HUES6 (cell line): Measurements from ENCODE around the gene TRPM3.

ENCODE experiments used
- H3K27ac ChIP-seq: 2 replicates; pipeline ENCODE4 v1.7.0; 2013; ENCODE audit warnings: low read depth, mild to moderate bottlenecking, low read length, inconsistent platforms
- H3K27me3 ChIP-seq: 2 replicates; pipeline ENCODE4 v1.6.1; 2013; ENCODE audit warnings: low read length; ENCODE audit not compliant: control insufficient read depth, insufficient read depth
- H3K36me3 ChIP-seq: 2 replicates; pipeline ENCODE4 v1.6.1; 2013; ENCODE audit warnings: low read length; ENCODE audit not compliant: control insufficient read depth, insufficient read depth
- H3K4me1 ChIP-seq: 2 replicates; pipeline ENCODE4 v1.6.1; 2013; ENCODE audit warnings: low read length; ENCODE audit not compliant: control insufficient read depth, insufficient read depth
- H3K4me3 ChIP-seq: 2 replicates; pipeline ENCODE4 v1.5.1; 2013; ENCODE audit warnings: low read depth, low read length
- H3K9ac ChIP-seq: one replicate; pipeline ENCODE4 v1.6.1; 2013; ENCODE audit warnings: mild to moderate bottlenecking, low read length
- H3K9me3 ChIP-seq: 2 replicates; pipeline ENCODE4 v1.6.1; 2013; ENCODE audit warnings: low read depth, low read length; ENCODE audit not compliant: control insufficient read depth, insufficient read depth

TRPM3 gene

GRCh38 chr9:70529833-70530232, 591.6 kb downstream of the TRPM3 start:
- Histone ChIP-seq H3K27me3 (no peaks in the 10 kb centered on the region), H3K9ac (no peak overlapping the region), H3K4me1 (peaks cover 13% of the 10 kb centered on the region; the same call in 1 of the 2 replicates), H3K9me3 (peaks cover 4% of the 10 kb centered on the region; the same call in 1 of the 2 replicates), H3K27ac (no peak overlapping the region), H3K4me3 (no peak overlapping the region), H3K36me3 (no peaks in the 10 kb centered on the region)

- H3K27ac ChIP-seq = no peak overlapping the region
- no peak overlapping the region for H3K9ac ChIP-seq
- no peaks in the 10 kb centered on the region for H3K27me3 ChIP-seq
- peaks cover 13% of the 10 kb centered on the region; the same call in 1 of the 2 replicates for H3K4me1 ChIP-seq
- no peak overlapping the region for H3K4me3 ChIP-seq
- no peaks in the 10 kb centered on the region for H3K36me3 ChIP-seq
- H3K9me3 ChIP-seq = peaks cover 5% of the 10 kb centered on the region; the same call in 1 of the 2 replicates
Observed at GRCh38 chr9:70529377-70529776, 592.0 kb downstream of the TRPM3 start.

GRCh38 chr9:70526902-70527301, 594.5 kb downstream of the TRPM3 start:
- Histone ChIP-seq H3K9me3 (peaks cover 5% of the 10 kb centered on the region; the same call in 1 of the 2 replicates), H3K36me3 (no peaks in the 10 kb centered on the region), H3K27me3 (no peaks in the 10 kb centered on the region), H3K4me3 (no peak overlapping the region), H3K9ac (no peak overlapping the region), H3K4me1 (no peaks in the 10 kb centered on the region), H3K27ac (no peak overlapping the region)

GRCh38 chr9:70525519-70525918, 595.9 kb downstream of the TRPM3 start:
- Histone ChIP-seq H3K4me3 (no peak overlapping the region), H3K36me3 (no peaks in the 10 kb centered on the region)

GRCh38 chr9:70519912-70520724, 601.3 kb downstream of the TRPM3 start:
- Histone ChIP-seq H3K4me1 (no peaks in the 10 kb centered on the region), H3K27ac (no peak overlapping the region), H3K36me3 (no peaks in the 10 kb centered on the region), H3K9me3 (peaks cover 4% of the 10 kb centered on the region; the same call in 1 of the 2 replicates), H3K4me3 (no peak overlapping the region), H3K27me3 (no peaks in the 10 kb centered on the region), H3K9ac (no peak overlapping the region)

More at GRCh38 chr9:70525519-70525918, 595.9 kb downstream of the TRPM3 start:
- peaks cover 5% of the 10 kb centered on the region; the same call in 1 of the 2 replicates for H3K9me3 ChIP-seq
- H3K4me1 ChIP-seq = no peaks in the 10 kb centered on the region
- H3K27ac ChIP-seq = no peak overlapping the region
- no peaks in the 10 kb centered on the region for H3K27me3 ChIP-seq
- no peak overlapping the region for H3K9ac ChIP-seq

- H3K9ac ChIP-seq = no peak overlapping the region
- no peaks in the 10 kb centered on the region for H3K9me3 ChIP-seq
- no peak overlapping the region for H3K4me3 ChIP-seq
- H3K36me3 ChIP-seq = no peaks in the 10 kb centered on the region
- H3K27ac ChIP-seq = no peak overlapping the region
- no peaks in the 10 kb centered on the region for H3K4me1 ChIP-seq
- H3K27me3 ChIP-seq = no peaks in the 10 kb centered on the region
Observed at GRCh38 chr9:70517926-70518610, 603.4 kb downstream of the TRPM3 start.

- no peak overlapping the region for H3K9ac ChIP-seq
- no peaks in the 10 kb centered on the region for H3K4me1 ChIP-seq
- no peaks in the 10 kb centered on the region for H3K27me3 ChIP-seq
- no peak overlapping the region for H3K27ac ChIP-seq
- H3K9me3 ChIP-seq = peaks cover 6% of the 10 kb centered on the region
- no peaks in the 10 kb centered on the region for H3K36me3 ChIP-seq
- H3K4me3 ChIP-seq = no peak overlapping the region
Observed at GRCh38 chr9:70514273-70514672, 607.1 kb downstream of the TRPM3 start.

- Histone ChIP-seq H3K9me3 (peaks cover 6% of the 10 kb centered on the region), H3K27ac (no peak overlapping the region), H3K36me3 (no peaks in the 10 kb centered on the region), H3K9ac (no peak overlapping the region), H3K4me3 (no peak overlapping the region), H3K4me1 (no peaks in the 10 kb centered on the region), H3K27me3 (no peaks in the 10 kb centered on the region)
Observed at GRCh38 chr9:70511858-70512257, 609.6 kb downstream of the TRPM3 start.

- Histone ChIP-seq H3K4me1 (no peaks in the 10 kb centered on the region; the same call in 1 of the 2 replicates), H3K9me3 (peaks cover 6% of the 10 kb centered on the region), H3K27me3 (no peaks in the 10 kb centered on the region), H3K27ac (no peak overlapping the region), H3K4me3 (no peak overlapping the region), H3K36me3 (no peaks in the 10 kb centered on the region), H3K9ac (no peak overlapping the region)
Observed at GRCh38 chr9:70510157-70510770, 611.2 kb downstream of the TRPM3 start.

- H3K27ac ChIP-seq = no peak overlapping the region
Observed at GRCh38 chr9:70506159-70506558, 615.3 kb downstream of the TRPM3 start.

GRCh38 chr9:70504834-70505233, 616.6 kb downstream of the TRPM3 start:
- Histone ChIP-seq H3K27ac (no peak overlapping the region), H3K9ac (no peak overlapping the region), H3K27me3 (no peaks in the 10 kb centered on the region), H3K36me3 (no peaks in the 10 kb centered on the region), H3K4me3 (no peak overlapping the region), H3K9me3 (peaks cover 5% of the 10 kb centered on the region), H3K4me1 (no peaks in the 10 kb centered on the region; the same call in 1 of the 2 replicates)

More at GRCh38 chr9:70506159-70506558, 615.3 kb downstream of the TRPM3 start:
- Histone ChIP-seq H3K4me1 (no peaks in the 10 kb centered on the region; the same call in 1 of the 2 replicates), H3K36me3 (no peaks in the 10 kb centered on the region), H3K4me3 (no peak overlapping the region), H3K9ac (no peak overlapping the region), H3K9me3 (peaks cover 6% of the 10 kb centered on the region), H3K27me3 (no peaks in the 10 kb centered on the region)
